ENCODE data around the gene GNPAT.

The GNPAT gene

GRCh38 chr1:231248778-231249177, 7.8 kb downstream of the GNPAT start:
- DNase-seq: no peak

- no peak for DNase-seq
These were observed 11.3 kb downstream of the GNPAT start for GRCh38 chr1:231252336-231252735.

GRCh38 chr1:231260351-231260750, 19.3 kb downstream of the GNPAT start:
- no peak for DNase-seq

GRCh38 chr1:231264642-231265041, 23.6 kb downstream of the GNPAT start:
- no peak for DNase-seq

GRCh38 chr1:231265379-231265778, 24.4 kb downstream of the GNPAT start:
- DNase-seq: no peak

- no peak for DNase-seq
These were observed 25.9 kb downstream of the GNPAT start for GRCh38 chr1:231266811-231267322.

- no peak for DNase-seq
These were observed 31.2 kb downstream of the GNPAT start for GRCh38 chr1:231272173-231272572.

GRCh38 chr1:231272880-231273279, 31.9 kb downstream of the GNPAT start:
- no peak for DNase-seq

- no peak for DNase-seq
These were observed 33.3 kb downstream of the GNPAT start for GRCh38 chr1:231274119-231274825.

- no peak for DNase-seq
These were observed 37.2 kb downstream of the GNPAT start for GRCh38 chr1:231278100-231278790.

GRCh38 chr1:231279081-231279480, 38.1 kb downstream of the GNPAT start:
- no peak for DNase-seq

GRCh38 chr1:231279683-231280082, 38.7 kb downstream of the GNPAT start:
- no peak for DNase-seq

GRCh38 chr1:231284441-231284840, 43.4 kb downstream of the GNPAT start:
- DNase-seq: no peak

GRCh38 chr1:231286603-231287002, 45.6 kb downstream of the GNPAT start:
- no peak for DNase-seq

GRCh38 chr1:231295938-231296337, 54.9 kb downstream of the GNPAT start:
- no peak for DNase-seq

- DNase-seq: no peak
These were observed 61.0 kb downstream of the GNPAT start for GRCh38 chr1:231301990-231302389.

- DNase-seq: no peak
These were observed 69.5 kb downstream of the GNPAT start for GRCh38 chr1:231310391-231310934.

- no peak for DNase-seq
These were observed 70.9 kb downstream of the GNPAT start for GRCh38 chr1:231311720-231312431.

- DNase-seq: no peak
These were observed 71.4 kb downstream of the GNPAT start for GRCh38 chr1:231312432-231312788.

GRCh38 chr1:231313661-231314060, 72.6 kb downstream of the GNPAT start:
- no peak for DNase-seq

- DNase-seq: no peak
These were observed 74.9 kb downstream of the GNPAT start for GRCh38 chr1:231315887-231316286.

- no peak for DNase-seq
These were observed 76.4 kb downstream of the GNPAT start for GRCh38 chr1:231317306-231318014.

GRCh38 chr1:231318015-231318355, 77.0 kb downstream of the GNPAT start:
- DNase-seq: no peak
